Ectodermal cell (in vitro differentiated cells): ENCODE results near the gene LTB4R.

ENCODE experiments used
- H3K27ac ChIP-seq: 2 replicates; pipeline ENCODE4 v1.7.0; 2013; ENCODE audit warnings: mild to moderate bottlenecking, low read depth, low read length; ENCODE audit not compliant: insufficient read depth, poor library complexity, severe bottlenecking
- H3K27me3 ChIP-seq: 2 replicates; pipeline ENCODE4 v1.7.0; 2013; ENCODE audit warnings: mild to moderate bottlenecking, low read length; ENCODE audit not compliant: insufficient read depth, control insufficient read depth, poor library complexity, severe bottlenecking
- H3K36me3 ChIP-seq: one replicate; pipeline ENCODE4 v1.7.0; 2013; ENCODE audit warnings: low read length; ENCODE audit not compliant: control insufficient read depth, insufficient read depth
- H3K4me1 ChIP-seq: one replicate; pipeline ENCODE4 v1.7.0; 2013; ENCODE audit warnings: low read length; ENCODE audit not compliant: control insufficient read depth, insufficient read depth
- H3K4me3 ChIP-seq: 2 replicates; pipeline ENCODE4 v1.7.0; 2013; ENCODE audit warnings: low read depth, low read length, control low read depth; ENCODE audit not compliant: insufficient read depth
- H3K9me3 ChIP-seq: 2 replicates; pipeline ENCODE4 v1.7.0; 2013; ENCODE audit warnings: mild to moderate bottlenecking, low read length, moderate library complexity; ENCODE audit not compliant: control insufficient read depth
- WGBS, 2 experiments: methylation state at CpG; one replicate each; pipeline ENCODE4 v1.1.7; 2013; ENCODE audit warnings: missing lambda C conversion rate in 2 of 2; 5-methylcytosine and 5-hydroxymethylcytosine counted together

LTB4R gene

DNA sequence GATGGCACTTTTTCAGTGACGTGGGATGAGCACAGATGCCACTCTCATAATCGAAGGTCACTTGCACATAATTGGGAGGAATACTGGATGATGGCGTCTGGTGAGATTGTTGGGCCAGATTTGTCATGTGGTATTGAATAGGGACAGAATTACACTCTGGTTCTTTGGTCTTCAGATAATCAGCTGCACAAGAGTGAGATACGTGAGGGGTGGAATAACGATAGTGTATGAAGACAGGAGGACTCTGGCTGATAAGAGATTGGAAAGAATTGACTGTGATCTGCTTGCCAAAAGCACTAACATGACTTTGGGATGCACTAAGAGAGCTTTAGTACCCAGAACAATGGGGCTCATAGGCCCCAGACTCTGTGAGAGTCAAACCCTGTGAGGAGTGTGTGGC lies 32.9 kb upstream of the LTB4R start:
- H3K36me3 ChIP-seq, result no peaks in the 10 kb centered on the region
- no peaks in the 10 kb centered on the region for H3K9me3 ChIP-seq
- 95% methylated on average over 5 of the region's 5 CpGs for WGBS, 2 experiments
- H3K4me3 ChIP-seq, result no peak overlapping the region
- no peaks in the 10 kb centered on the region for H3K4me1 ChIP-seq
- no peaks in the 10 kb centered on the region for H3K27me3 ChIP-seq
- no peak overlapping the region for H3K27ac ChIP-seq

- Histone ChIP-seq H3K4me3 (no peak overlapping the region), H3K9me3 (no peaks in the 10 kb centered on the region), H3K4me1 (no peaks in the 10 kb centered on the region), H3K36me3 (no peaks in the 10 kb centered on the region), H3K27ac (no peak overlapping the region), H3K27me3 (no peaks in the 10 kb centered on the region)
- WGBS, 2 experiments, result 89 to 90% methylated on average over 11 of the region's 11 CpGs
These were observed 31.8 kb upstream of the LTB4R start for GRCh38 chr14:24279301-24280186.

GRCh38 chr14:24280797-24281460 lies 30.4 kb upstream of the LTB4R start:
- no peaks in the 10 kb centered on the region for H3K36me3 ChIP-seq
- no peaks in the 10 kb centered on the region for H3K4me1 ChIP-seq
- no peaks in the 10 kb centered on the region for H3K9me3 ChIP-seq
- no peak overlapping the region for H3K4me3 ChIP-seq
- WGBS, 2 experiments, result 94% methylated on average over 6 of the region's 6 CpGs
- no peak overlapping the region for H3K27ac ChIP-seq
- H3K27me3 ChIP-seq, result no peaks in the 10 kb centered on the region

DNA sequence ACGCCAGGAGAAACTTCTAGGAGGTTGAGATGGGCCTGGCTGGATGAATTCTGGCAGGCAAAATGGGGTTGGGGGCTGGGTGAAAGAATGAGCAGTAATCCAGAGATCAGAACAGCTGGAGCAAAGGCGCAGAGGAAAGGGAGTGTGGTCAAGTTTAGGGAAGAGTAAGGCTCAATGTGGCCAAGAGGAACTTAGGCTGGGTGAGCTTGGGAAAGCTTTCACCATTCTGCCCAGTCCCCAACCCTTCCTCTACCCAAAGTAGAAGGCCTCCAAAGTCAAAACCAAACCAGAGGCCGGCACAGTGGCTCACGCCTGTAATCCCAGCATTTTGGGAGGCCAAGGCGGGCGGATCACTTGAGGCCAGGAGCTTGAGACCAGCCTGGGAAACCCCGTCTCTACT lies 29.7 kb upstream of the LTB4R start:
- H3K27me3 ChIP-seq, result no peaks in the 10 kb centered on the region
- no peaks in the 10 kb centered on the region for H3K36me3 ChIP-seq
- H3K9me3 ChIP-seq, result no peaks in the 10 kb centered on the region
- 88 to 93% methylated on average over 7 of the region's 7 CpGs for WGBS, 2 experiments
- H3K4me3 ChIP-seq, result no peak overlapping the region
- H3K27ac ChIP-seq, result no peak overlapping the region
- H3K4me1 ChIP-seq, result no peaks in the 10 kb centered on the region

GRCh38 chr14:24282736-24283135 lies 28.6 kb upstream of the LTB4R start:
- no peaks in the 10 kb centered on the region for H3K27me3 ChIP-seq
- H3K36me3 ChIP-seq, result no peaks in the 10 kb centered on the region
- 85% methylated on average over 3 of the region's 3 CpGs for WGBS, 2 experiments
- H3K4me1 ChIP-seq, result no peaks in the 10 kb centered on the region
- H3K27ac ChIP-seq, result no peak overlapping the region
- H3K4me3 ChIP-seq, result no peak overlapping the region
- no peaks in the 10 kb centered on the region for H3K9me3 ChIP-seq

DNA sequence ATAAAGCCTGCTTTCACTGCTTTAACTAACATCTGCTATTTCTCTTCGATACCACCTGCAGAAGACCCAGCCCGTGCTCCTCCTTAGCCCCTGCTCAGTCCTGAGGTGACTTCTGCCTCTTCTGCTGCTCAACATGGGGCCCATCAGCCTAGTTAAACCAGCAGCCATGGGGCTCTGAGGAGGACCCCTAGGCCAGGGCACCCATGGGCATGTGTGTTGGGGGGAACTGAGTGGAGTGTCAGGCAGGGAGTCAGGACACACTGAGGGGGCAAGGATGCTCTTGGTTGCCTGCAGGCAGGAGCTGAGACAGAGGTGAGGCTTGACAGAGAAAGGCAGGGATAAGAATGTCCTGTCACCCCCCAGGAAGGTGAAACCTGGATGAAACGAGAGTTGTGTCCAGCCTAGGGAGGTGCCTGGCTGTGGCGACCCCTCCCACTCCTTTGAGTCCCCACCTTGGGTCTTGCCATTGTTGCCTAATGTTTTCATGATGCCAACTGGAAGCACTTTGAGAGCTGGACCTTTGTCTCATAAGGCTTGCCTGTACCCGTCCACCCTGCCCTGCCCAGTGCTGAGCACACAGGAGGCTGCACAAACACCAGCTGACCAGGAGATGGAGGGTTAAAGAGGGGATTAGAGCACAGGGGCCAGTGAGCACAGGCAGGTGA lies 27.4 kb upstream of the LTB4R start:
- Histone ChIP-seq H3K9me3 (no peaks in the 10 kb centered on the region), H3K27me3 (no peaks in the 10 kb centered on the region), H3K4me3 (no peak overlapping the region), H3K4me1 (no peaks in the 10 kb centered on the region), H3K27ac (no peak overlapping the region), H3K36me3 (no peaks in the 10 kb centered on the region)
- WGBS, 2 experiments, result 89 to 90% methylated on average over 5 of the region's 5 CpGs

- H3K4me3 ChIP-seq, result no peak overlapping the region
- H3K9me3 ChIP-seq, result no peaks in the 10 kb centered on the region
- WGBS, 2 experiments, result 82 to 83% methylated on average over 11 of the region's 11 CpGs
- H3K27ac ChIP-seq, result no peak overlapping the region
- H3K36me3 ChIP-seq, result no peaks in the 10 kb centered on the region
- H3K4me1 ChIP-seq, result no peaks in the 10 kb centered on the region
- no peaks in the 10 kb centered on the region for H3K27me3 ChIP-seq
These were observed 26.7 kb upstream of the LTB4R start for GRCh38 chr14:24284501-24285035.

GRCh38 chr14:24285351-24285750 lies 26.0 kb upstream of the LTB4R start:
- Histone ChIP-seq H3K27ac (no peak overlapping the region), H3K27me3 (no peaks in the 10 kb centered on the region), H3K9me3 (no peaks in the 10 kb centered on the region), H3K36me3 (no peaks in the 10 kb centered on the region), H3K4me1 (no peaks in the 10 kb centered on the region), H3K4me3 (no peak overlapping the region)
- 92 to 95% methylated on average over 4 of the region's 4 CpGs for WGBS, 2 experiments

DNA sequence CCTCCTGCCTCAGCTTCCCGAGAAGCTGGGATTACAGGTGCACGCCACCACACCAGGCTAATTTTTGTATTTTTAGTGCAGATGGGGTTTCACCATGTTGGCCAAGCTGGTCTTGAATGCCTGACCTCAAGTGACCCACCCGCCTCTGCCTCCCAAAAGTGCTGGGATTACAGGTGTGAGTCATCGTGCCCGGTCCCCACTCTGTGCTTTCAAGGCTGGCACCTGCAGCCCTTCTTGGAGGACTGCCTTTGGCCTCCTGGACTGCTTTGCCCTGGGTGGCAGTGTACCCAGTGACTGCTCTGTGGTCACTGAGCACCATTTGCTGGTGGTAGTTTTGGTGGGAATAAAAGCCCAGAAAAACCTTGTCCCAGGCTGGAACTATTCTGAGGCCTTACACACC lies 24.3 kb upstream of the LTB4R start:
- Histone ChIP-seq H3K27ac (no peak overlapping the region), H3K36me3 (no peaks in the 10 kb centered on the region), H3K4me3 (no peak overlapping the region), H3K27me3 (no peaks in the 10 kb centered on the region), H3K9me3 (no peaks in the 10 kb centered on the region), H3K4me1 (no peaks in the 10 kb centered on the region)
- WGBS, 2 experiments, result 88 to 94% methylated on average over 5 of the region's 5 CpGs
